GM18508 (cell line): ENCODE results near the gene GMCL1.
"Not testable (repeated sequence)": the region's sequence is repeated elsewhere in the genome, so short reads cannot be mapped to it uniquely, and the experiment has no call there.

Experiments
- ATAC-seq: cut with Tn5 transposase; IDR thresholded peaks from one replicate; pipeline ENCODE4 v1.9.1; 2021; ENCODE audit warnings: moderate number of reproducible peaks; ENCODE audit not compliant: insufficient read depth, unreplicated experiment

Gene GMCL1

DNA sequence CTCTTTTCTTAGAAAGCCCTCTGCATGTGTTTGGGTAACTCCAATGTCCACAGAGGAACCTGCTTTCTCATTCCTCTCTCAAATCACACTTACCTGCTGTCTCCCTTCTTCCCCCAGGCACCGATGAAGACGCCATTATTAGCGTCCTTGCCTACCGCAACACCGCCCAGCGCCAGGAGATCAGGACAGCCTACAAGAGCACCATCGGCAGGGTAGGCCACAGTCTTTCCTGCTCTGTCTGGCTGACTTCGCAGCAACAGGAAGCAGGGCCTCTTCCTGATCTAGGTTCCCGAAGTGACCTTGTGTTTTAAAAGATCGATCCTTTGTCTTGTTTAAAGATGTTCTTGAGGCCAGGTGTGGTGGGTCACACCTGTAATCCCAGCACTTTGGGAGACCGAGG is 25.0 kb upstream of the GMCL1 start:
- no peak for ATAC-seq

DNA sequence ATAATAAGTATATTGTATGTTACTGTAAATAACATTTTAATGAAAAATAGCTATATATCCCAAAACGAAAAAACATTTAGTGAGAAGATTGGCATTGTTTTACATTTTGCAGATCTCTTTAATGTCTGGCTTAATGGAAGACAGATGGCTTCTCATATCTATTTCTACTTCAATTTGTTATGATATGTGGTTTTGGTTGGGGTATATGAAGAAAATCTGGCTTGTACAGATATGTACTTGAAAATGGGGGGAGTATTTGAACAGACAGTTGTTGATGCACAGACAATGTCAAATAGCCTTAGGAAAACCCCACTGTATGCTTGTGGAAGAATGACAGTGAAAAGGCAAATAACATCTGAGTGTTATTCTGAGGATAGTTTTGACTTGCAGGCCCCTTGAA is 23.6 kb upstream of the GMCL1 start:
- ATAC-seq, result no peak

DNA sequence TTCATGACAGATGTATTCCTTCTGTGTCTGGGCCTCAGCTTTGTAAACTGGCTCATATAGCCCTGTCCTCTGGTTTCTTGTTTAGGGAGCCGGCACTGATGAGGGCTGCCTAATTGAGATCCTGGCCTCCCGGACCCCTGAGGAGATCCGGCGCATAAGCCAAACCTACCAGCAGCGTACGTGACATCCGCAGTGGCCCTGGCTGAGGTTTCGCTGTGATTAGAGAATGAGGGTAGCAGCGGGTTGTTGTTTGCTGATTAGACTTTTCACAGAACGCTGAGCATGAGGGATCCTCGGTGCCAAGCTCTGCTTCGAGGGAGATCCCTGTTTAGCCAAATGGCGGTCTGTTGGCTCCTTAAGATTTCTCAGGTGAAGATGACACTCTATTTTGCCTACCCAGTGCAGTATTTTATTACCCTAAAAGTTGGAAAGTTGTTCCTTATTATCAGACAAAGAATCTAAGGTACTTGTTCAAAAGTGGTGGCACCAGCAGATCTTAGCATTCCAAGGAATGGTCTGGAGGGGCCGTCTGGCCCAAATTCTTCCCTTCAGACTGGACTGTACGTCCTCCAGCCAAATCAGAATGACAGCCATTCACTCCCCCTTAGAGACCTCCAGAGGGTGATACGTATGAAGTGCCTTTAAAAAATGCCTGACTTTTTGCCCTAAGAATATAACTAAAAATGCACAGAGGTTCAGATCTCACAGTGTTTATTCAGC is 21.5 kb upstream of the GMCL1 start:
- no peak for ATAC-seq

DNA sequence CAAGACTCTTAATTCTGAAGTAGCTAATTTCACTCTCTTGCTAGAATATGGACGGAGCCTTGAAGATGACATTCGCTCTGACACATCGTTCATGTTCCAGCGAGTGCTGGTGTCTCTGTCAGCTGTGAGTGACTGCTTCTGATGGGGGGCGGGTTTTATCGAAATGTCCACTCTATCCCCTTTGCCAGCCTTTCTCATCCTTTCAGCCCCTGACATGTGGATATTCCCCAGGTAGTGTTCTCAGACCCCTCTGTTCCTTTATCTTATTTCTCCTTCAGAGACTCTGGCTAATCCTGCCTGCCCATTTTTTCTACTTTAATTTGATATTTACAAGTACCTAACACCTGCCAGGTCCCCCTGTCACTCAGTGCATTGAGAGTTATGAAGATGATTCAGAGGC is 18.9 kb upstream of the GMCL1 start:
- no peak for ATAC-seq

DNA sequence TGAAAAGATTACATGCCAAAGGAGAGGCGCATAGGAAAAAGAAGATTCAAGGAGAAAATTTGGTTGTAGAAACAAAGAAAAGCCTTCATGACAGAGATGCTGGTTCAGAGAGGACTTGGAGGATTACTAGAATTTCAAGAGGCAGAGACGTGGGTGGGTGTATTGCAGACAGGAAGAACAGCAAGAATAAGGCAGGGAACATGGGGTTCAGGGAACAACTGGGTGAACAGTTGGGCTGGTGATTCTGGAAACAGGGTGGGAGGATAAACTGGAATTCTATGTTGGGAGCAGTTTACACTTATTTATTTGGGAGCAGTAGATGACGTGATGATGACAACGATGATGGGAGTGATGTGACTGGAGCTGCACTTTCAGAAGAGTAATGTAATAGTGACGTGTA is 18.4 kb upstream of the GMCL1 start:
- no peak for ATAC-seq

DNA sequence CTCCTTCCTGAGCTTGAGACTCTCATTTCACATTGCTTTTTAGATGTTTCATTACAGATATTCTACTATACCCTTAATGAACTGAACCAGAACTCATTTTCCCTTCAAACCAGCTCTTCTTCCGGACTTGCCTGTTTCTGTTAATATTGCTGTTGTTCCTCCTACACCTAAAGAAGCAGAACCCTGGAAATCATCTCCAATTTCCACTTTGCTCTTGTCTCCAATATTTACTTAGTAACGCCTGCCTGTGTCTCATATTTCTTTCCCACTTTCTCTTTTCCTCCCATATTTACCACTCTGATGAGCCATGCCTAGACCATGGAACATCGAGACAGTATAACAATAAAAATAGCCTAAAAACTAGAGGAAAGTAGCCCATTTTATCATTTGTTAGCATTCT is 17.9 kb upstream of the GMCL1 start:
- ATAC-seq, result no peak

DNA sequence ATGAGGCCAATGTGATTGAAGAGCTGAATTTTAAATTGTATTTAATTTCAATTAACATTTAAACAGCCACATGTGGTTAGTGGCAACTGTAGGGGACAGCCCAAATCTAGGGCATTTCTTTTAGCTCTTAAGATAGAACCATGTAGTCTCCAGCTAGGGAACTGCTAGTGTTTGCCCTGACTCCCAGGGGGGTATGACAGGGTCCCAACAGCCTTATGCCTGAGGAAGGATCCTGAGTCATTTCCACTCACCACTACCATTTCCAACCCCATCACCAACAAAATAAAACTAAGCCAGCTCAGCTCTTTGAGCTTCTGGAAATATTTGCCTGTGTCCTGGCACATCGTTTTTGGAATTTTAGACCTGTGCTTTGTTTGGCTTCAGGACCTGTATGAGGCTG is 13.7 kb upstream of the GMCL1 start:
- no peak for ATAC-seq

DNA sequence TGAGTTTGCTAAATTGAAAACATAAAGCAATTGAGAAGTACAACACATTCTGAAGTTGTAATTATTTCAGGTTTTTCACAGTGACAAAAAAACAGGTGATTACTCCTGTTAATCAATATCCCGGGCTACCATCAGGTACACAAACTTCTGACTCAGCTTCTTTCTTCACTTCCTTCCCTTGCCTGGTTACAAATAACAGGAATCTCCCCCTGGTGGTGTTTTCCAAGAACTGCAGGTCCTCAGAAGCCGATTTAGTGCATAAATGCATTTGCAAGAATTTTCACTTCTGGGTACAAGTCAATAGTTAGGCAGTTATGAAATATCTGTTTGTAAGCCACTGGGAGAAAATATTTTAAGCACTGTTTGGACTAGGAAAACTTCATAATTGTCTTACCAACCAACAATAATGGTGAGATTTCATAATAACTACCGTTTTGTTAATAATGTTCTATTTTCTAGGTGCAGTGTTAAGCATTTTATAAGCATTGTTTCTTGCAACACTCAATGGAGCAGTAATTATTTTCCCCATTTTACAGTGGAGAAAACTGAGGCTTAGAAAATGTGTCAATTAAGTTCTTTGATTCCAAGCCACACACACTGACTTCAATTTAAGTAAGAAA is 12.4 kb upstream of the GMCL1 start:
- ATAC-seq, result no peak

DNA sequence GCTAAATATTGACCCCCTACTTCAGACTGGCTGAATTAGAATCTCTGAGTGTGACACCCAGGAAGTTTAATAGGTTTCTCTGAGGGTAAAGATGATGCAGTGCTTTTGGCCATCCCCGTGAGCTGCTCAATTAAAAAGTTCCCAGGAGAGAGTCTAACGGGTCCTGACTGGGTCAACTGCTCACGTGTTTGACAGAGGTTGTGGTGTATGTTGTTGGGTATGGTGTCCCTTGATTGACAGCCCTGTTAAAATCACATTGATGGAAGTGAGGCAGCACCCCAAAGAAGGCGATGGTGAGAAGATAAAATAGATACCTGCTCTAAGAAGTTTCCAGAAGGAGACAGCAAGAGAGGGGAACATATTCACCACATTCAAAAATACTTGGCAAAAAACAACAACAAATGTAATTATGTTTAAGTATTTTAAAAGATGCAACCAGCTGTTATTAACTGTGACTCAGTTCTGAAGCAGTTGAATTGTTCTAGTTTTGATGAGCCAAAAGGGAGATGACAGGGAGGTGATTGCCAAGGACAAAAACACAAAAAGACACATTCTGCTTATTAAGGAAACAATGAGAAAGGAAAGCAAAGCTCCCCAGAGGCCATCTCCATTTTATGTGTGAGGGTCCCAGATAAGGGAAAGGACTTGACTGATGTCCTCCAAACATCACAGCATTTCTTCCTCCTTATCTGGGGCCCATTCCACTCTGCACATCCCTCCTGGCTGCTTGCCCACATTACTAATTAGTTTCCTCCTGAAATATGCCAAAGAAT is 11.5 kb upstream of the GMCL1 start:
- no peak for ATAC-seq

DNA sequence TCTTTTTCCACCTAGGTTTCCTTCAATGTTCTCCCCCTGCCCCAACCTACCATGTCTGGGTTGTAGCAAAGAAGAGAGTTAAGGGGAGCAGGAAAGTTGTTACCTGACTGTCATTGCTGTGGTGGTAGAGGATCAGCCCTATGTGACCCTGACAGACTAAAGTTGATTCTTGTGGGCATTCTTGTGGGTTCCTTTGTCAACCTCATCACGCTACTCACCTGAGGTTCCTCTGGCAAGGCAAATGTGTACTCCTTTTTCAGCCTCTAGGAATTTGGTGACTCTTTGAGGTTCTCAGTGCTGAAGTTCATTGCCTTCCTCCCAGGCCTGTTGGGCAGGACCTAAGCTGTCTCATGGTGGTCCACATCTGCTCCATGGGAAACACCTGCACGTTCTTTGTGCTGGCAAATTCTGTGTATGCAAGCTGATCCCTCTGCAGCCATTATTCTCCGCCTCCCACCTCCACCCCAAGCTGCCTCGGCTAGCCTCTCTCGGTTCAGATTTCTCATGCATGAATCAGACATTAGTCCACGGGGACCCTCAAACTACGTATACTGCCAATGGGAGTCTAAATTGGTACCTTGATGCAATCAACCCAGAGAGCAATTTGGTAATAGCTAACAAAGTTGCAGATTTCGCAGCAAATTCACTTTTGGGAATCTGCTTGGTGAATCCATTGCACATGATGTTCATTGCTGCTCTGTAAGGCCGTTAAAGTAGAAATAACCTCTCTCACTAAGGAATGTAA is 1.5 kb upstream of the GMCL1 start:
- no peak for ATAC-seq

DNA sequence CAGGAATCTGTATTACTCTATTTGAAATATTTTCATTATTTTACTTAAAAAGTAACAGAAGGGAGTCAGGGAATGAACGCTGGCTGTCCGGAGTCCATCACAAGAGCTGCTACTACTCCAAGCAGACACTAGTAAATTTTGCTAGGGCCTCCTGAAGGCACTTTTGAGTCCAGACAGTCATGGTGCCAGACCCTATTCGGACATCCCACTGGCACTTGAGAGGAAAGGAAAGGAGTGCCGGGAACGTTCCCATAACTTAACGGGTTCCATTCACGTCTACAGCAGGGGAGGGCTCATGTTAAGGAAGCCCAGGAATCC is 563 bp upstream of the GMCL1 start:
- ATAC-seq, result no peak

DNA sequence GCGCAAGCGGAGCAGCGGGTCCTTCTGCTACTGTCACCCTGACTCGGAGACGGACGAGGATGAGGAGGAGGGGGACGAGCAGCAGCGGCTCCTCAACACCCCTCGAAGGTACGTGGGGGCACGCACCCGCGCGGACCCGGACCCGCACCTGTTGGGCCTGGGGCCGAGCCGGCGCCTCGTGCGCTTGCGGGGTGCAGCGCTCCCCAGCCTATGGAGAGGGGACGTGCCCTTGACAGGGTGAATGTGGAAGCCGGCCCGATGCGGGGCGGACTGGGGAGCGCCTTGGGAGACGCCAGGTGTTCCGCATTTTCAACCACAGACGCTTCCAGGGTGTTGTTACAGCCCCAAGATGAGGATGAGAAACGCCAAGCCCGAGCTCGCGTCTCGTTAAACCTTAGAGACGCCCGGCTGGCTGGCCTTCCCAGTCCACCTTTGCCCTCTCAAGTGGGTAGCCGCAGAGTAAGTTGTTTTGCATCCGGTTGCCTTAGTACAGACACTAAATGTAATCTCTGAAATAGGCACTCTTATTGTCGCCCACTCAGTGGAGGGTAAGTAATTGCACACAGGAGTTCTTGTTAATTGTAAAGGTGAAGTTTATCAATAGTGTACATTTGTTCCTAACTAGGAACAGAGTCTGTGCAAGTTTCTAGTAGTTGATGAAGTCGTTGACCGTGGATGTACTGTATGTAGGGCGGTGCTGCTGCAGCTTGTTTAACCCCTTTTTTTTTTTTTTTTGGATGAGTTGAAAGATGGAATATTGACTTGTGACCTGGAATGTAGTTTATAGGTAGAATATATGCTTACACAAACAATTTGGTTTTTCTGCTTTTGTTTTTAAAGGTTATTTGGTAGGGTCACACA is 815 bp downstream of the GMCL1 start:
- ATAC-seq, result no peak

DNA sequence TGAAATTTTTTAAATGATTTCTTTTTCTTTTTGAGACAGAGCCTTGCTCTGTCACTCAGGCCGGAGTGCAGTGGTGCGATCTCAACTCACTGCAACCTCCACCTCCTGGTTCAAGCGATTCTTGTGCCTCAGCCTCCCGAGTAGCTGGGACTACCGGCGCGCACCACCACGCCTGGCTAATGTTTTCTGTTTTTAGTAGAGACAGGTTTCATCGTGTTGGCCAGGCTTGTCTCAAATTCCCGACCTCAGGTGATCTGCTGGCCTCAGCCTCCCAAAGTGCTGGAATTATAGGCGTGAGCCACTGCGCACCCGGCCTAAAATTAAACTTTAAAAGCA is 1.4 kb downstream of the GMCL1 start:
- ATAC-seq, result not testable (repeated sequence)

DNA sequence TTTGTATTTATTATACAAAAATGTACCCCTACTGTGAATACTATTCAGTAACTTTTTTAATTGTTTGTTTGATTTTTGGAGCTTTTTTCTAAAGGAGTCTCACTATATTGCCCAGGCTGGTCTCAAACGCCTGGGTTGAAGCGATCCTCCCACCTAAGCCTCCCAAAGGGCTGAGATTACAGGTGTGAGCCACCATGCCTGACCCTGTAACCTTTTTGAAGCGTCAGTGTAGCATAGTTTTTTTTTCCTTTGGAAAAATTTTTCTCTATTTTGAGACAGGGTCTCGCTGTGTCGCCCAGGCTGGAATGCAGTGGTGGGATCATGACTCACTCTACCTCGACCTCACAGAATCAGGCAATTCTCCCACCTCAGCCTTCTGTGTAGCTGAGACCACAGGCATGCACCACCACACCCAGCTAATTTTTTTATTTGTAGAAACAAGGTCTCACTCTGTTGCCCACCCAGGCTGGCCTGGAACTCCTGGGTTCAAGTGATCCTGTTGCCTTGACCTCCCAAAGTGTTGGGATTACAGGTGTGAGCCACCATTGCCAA is 2.0 kb downstream of the GMCL1 start:
- no peak for ATAC-seq

DNA sequence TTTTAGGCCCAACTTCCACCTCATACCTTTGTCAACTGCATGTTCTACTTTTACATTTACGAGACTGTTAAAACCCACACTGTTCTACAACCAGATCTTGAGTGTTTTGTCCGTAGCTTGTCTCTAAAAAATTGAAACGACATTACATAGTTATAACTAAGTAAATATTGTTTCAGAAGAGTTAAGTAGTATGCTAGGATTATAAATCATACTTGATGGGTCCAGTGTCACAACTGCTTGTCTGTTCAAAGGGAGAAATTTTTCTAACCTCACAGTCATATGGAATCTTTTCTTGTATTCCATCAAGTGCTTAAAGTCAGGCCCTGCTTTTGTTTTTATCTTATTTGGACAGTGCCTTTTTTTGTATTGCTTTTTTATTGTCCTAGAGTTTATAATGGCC is 4.3 kb downstream of the GMCL1 start:
- ATAC-seq, result no peak

DNA sequence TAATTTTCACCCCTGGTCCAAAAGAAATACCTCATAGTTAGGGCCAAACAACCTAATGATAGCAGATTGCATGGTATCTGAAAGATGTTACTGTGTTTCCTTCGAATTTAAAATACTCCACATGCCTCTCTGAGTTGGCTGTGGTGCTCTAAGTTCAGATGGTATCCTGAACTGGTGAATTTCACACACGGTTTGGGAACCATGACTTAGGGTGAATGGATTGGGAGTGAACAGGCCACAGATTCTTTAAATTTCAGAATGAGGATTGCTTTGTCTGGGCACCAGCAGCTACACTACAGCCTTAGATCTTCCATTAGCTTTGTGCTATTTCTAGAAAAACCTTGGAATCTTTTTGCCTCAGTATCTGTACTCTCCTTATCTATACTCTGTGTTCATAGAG is 6.2 kb downstream of the GMCL1 start:
- ATAC-seq, result no peak

DNA sequence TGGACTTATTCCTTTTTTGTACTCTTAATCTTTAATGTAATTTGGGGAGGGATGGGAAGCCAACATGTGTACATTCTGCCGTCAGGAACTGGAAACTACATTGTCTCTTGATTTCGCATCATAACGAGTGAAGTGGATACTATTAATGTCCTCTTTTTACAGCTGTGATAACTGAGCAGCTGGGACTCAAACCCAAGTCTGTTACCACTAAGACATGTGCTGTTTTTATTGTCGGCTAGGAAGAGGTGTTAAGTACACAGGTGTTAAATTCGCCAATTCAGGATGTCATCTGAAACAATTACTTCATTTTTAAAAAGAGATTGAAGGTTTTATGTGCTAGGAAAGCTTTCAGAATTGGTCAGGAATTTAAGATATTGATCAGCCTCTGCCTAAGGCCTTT is 6.9 kb downstream of the GMCL1 start:
- no peak for ATAC-seq

DNA sequence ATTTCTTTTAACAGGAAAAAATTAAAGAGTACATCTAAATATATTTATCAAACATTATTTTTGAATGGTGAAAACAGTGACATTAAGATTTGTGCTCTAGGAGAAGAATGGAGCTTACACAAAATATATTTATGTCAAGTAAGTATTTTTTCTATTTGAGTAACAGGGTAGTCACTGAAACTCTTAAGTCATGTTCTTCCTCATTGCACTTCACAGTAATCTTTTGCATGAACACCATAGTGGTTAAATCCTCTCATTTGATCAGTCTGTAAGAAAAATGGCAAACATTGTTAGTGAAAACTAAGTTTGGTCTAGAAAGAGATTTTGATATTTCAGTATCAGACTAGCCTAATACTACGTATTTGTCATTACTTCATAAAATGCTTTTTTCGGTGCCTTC is 8.1 kb downstream of the GMCL1 start:
- ATAC-seq, result no peak

DNA sequence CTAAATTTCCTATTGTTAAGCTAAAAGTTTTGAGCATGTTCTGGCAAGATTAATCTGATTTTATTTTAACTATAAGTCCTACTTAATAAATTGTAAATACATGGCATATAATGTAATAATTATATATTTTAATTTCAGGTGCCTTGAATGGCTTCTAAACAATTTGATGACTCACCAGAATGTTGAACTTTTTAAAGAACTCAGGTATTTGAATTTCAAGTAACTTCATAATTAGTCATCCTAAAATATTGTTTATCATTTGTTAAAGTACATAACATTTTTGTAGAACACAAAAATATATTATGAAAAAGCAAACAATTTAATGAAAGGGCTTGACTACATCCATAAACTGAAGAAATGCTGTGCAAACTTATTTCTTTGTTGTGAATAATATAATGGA is 14.5 kb downstream of the GMCL1 start:
- no peak for ATAC-seq

DNA sequence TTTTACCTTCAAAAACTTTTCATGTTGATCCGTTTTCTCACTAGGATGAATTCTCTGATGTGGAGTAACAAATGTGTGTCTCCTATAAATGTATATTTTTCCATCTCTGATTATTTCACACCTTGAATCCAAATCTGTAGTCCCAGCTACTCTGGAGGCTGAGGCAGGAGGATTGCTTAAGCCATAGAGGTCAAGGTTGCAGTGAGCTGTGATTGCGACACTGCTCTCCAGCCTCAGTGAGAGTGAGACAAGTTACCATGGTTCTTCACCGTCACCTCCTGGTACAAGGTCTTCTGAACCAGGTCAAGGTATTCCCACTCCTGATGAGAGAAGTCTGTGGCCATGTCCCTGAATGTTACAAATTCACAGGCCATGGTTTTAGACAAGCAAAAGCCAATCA is 15.1 kb downstream of the GMCL1 start:
- ATAC-seq, result no peak
